Muscle of back (tissue), 13 donors: ENCODE data around the gene CLEC2L. TPM values are rescaled to one million over a fixed set of nuclear protein-coding genes. Genes with fewer than 3 reads are reported as not detected.

ENCODE experiments used
- DNase-seq, 3 donors: peaks; one replicate each; pipeline versions ENCODE4 v3.0.0 to v3.0.0-alpha.2; 2013
- long read RNA-seq, 9 donors: transcript quantifications; one replicate each; lab custom pipeline, GENCODE V29; 2026
- polyA plus RNA-seq, 10 donors: library from polyadenylated mRNA; unstranded; fragments of 120-200 nt; gene quantifications; one replicate each; pipeline ENCODE4 v1.2.1, GENCODE V29; 2013; ENCODE audit not compliant: insufficient read length in 10 of 10

CLEC2L gene
- 1 to 10 TPM; 1.3 to 3.5 (median 2.0) TPM for polyA plus RNA-seq
- long read RNA-seq, donor 1, partial matches to known transcripts = 0 of 1 reads
- long read RNA-seq, donor 1, other reads (novel, unspliced or antisense) = 0 of 1 reads
- long read RNA-seq, donor 2 = 0 reads
- long read RNA-seq, donor 3 = 0 reads
- long read RNA-seq, donor 4 = 0 reads
- long read RNA-seq, donor 5, partial matches to known transcripts = 0 of 3 reads
- long read RNA-seq, donor 5, other reads (novel, unspliced or antisense) = 0 of 3 reads
- long read RNA-seq, donor 6, partial matches to known transcripts = 0 of 1 reads
- long read RNA-seq, donor 6, other reads (novel, unspliced or antisense) = 0 of 1 reads
- long read RNA-seq, donor 7 = 0 reads
- long read RNA-seq, donor 8, partial matches to known transcripts = 0 of 1 reads
- long read RNA-seq, donor 8, other reads (novel, unspliced or antisense) = 0 of 1 reads
- long read RNA-seq, donor 9 = 0 reads

GRCh38 chr7:139523199-139523941 lies at the start of gene CLEC2L:
TSS of gene CLEC2L (plus strand) at chr7:139523685. CDS start at chr7:139523928, 243 bp downstream.
- peak in 1 of 3 donors; percentile 64 for DNase-seq

GRCh38 chr7:139476139-139476538 lies 47.3 kb upstream of the CLEC2L start:
- no peak for DNase-seq

- DNase-seq = no peak
Observed at GRCh38 chr7:139476891-139477290, 46.6 kb upstream of the CLEC2L start.

- DNase-seq = no peak
Observed at GRCh38 chr7:139479620-139480019, 43.9 kb upstream of the CLEC2L start.

GRCh38 chr7:139481364-139481763 lies 42.1 kb upstream of the CLEC2L start:
- no peak for DNase-seq

- no peak for DNase-seq
Observed at GRCh38 chr7:139482122-139482521, 41.4 kb upstream of the CLEC2L start.

- DNase-seq = peak in 1 of 3 donors; percentile 43
Observed at GRCh38 chr7:139482662-139483466, 40.6 kb upstream of the CLEC2L start.

GRCh38 chr7:139487366-139488080 lies 36.0 kb upstream of the CLEC2L start:
- DNase-seq = no peak

GRCh38 chr7:139488810-139489209 lies 34.7 kb upstream of the CLEC2L start:
- no peak for DNase-seq

- no peak for DNase-seq
Observed at GRCh38 chr7:139490130-139490529, 33.4 kb upstream of the CLEC2L start.

- no peak for DNase-seq
Observed at GRCh38 chr7:139492293-139492692, 31.2 kb upstream of the CLEC2L start.

GRCh38 chr7:139494835-139495579 lies 28.5 kb upstream of the CLEC2L start:
- DNase-seq = no peak

- DNase-seq = no peak
Observed at GRCh38 chr7:139495580-139496125, 27.8 kb upstream of the CLEC2L start.

- DNase-seq = no peak
Observed at GRCh38 chr7:139496528-139496927, 27.0 kb upstream of the CLEC2L start.

GRCh38 chr7:139500770-139501138 lies 22.7 kb upstream of the CLEC2L start:
- DNase-seq = no peak

- DNase-seq = no peak
Observed at GRCh38 chr7:139502226-139502625, 21.3 kb upstream of the CLEC2L start.

GRCh38 chr7:139505563-139505962 lies 17.9 kb upstream of the CLEC2L start:
- DNase-seq = no peak

GRCh38 chr7:139509535-139509934 lies 13.9 kb upstream of the CLEC2L start:
- DNase-seq = no peak

- no peak for DNase-seq
Observed at GRCh38 chr7:139511315-139511714, 12.2 kb upstream of the CLEC2L start.

GRCh38 chr7:139515266-139515665 lies 8.2 kb upstream of the CLEC2L start:
- DNase-seq = no peak
